GM12878 (cell line): ENCODE measurements around the gene TMTC1.

Source experiments
- EZH2 ChIP-seq: IDR thresholded peaks from 2 replicates; pipeline ENCODE4 v1.6.1; 2012; ENCODE audit warnings: low read depth, mild to moderate bottlenecking, control low read depth, inconsistent platforms, low read length, borderline replicate concordance; ENCODE audit not compliant: control insufficient read depth
- HDAC2 ChIP-seq: fragments of 200-600 bp; sonication (generic); IDR thresholded peaks from 2 replicates; pipeline ENCODE4 v1.6.1; 2017
- JUND ChIP-seq: IDR thresholded peaks from 2 replicates; pipeline ENCODE4 v1.6.1; 2012; ENCODE audit warnings: low read depth, mild to moderate bottlenecking, low read length, improper control_type of control experiment, moderate library complexity
- POLR2A ChIP-seq: IDR thresholded peaks from 2 replicates; pipeline ENCODE4 v1.6.1; 2011; ENCODE audit warnings: low read depth, mild to moderate bottlenecking, low read length
- POLR2AphosphoS5 ChIP-seq: IDR thresholded peaks from 2 replicates; pipeline ENCODE4 v1.6.1; 2011; ENCODE audit warnings: mild to moderate bottlenecking, low read length, inconsistent platforms
- SIN3A ChIP-seq: IDR thresholded peaks from 2 replicates; pipeline ENCODE4 v1.6.1; 2012; ENCODE audit warnings: low read depth, low read length, improper control_type of control experiment
- SMC3 ChIP-seq: IDR thresholded peaks from 2 replicates; pipeline ENCODE4 v1.6.1; 2011; ENCODE audit warnings: low read length, improper control_type of control experiment, borderline replicate concordance
- TF ChIP-seq, protein P1 (sequence below), 3 experiments: IDR thresholded peaks in 2 of 3; conservative IDR thresholded peaks in 1 of 3; 2 replicates each; pipeline ENCODE4 v1.5.1; 2011; ENCODE audit warnings: low read depth in 3 of 3, low read length in 3 of 3, mild to moderate bottlenecking in 3 of 3, control low read depth in 2 of 3, moderate library complexity in 2 of 3, inconsistent platforms in 1 of 3, mixed read lengths in 1 of 3; ENCODE audit not compliant: control insufficient read depth in 2 of 3, insufficient read depth in 1 of 3; ENCODE audit errors: extremely low read depth in 1 of 3

DNA sequence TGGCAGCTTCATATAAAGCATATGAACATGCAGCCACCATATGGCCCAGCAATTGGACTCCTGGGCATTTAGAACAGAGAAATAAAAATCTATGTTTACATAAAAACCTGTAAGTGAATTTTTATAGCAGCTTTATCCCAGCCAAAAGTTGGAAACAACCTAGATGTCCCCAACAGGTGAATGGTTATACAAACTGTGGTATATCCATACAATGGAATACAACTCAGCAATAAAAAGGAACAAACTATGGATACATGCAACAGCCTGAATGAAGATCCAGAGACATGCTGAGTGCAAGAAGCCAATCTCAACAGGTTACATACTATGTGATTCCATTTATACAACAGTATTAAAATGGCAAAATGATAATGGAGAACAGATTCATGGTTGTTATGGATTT, 3.7 kb downstream of the TMTC1 start:
- no peak for TF ChIP-seq SIN3A
- TF ChIP-seq EZH2: no peak
- no peak for TF ChIP-seq JUND
- TF ChIP-seq POLR2AphosphoS5: no peak
- no peak for TF ChIP-seq HDAC2
- TF ChIP-seq, protein P1, sequence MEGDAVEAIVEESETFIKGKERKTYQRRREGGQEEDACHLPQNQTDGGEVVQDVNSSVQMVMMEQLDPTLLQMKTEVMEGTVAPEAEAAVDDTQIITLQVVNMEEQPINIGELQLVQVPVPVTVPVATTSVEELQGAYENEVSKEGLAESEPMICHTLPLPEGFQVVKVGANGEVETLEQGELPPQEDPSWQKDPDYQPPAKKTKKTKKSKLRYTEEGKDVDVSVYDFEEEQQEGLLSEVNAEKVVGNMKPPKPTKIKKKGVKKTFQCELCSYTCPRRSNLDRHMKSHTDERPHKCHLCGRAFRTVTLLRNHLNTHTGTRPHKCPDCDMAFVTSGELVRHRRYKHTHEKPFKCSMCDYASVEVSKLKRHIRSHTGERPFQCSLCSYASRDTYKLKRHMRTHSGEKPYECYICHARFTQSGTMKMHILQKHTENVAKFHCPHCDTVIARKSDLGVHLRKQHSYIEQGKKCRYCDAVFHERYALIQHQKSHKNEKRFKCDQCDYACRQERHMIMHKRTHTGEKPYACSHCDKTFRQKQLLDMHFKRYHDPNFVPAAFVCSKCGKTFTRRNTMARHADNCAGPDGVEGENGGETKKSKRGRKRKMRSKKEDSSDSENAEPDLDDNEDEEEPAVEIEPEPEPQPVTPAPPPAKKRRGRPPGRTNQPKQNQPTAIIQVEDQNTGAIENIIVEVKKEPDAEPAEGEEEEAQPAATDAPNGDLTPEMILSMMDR (IDR thresholded peaks at IDR 0.05 in 2 of 3, conservative IDR thresholded peaks at IDR 0.05 in 1 of 3; ENCODE audit: control insufficient read depth in 2 of 3, extremely low read depth in 1 of 3, insufficient read depth in 1 of 3, low read depth in 3 of 3, low read length in 3 of 3): no peak
- no peak for TF ChIP-seq SMC3
- no peak for TF ChIP-seq POLR2A
